ENCODE data around the gene GTSE1.

Gene GTSE1

GRCh38 chr22:46273432-46274148 lies 23.1 kb upstream of the GTSE1 start:
- Histone ChIP-seq H3K27me3 (ENCODE audit: control insufficient read depth, insufficient read depth, low read length, poor library complexity, severe bottlenecking) (no peaks in the 10 kb centered on the region), H3K4me1 (ENCODE audit: control insufficient read depth, insufficient read depth, low read length) (no peaks in the 10 kb centered on the region), H3K4me3 (ENCODE audit: insufficient read depth, low read depth, low read length) (no peak overlapping the region), H3K36me3 (ENCODE audit: control insufficient read depth, insufficient read depth, low read length) (peaks cover 10% of the 10 kb centered on the region), H3K9me3 (ENCODE audit: control insufficient read depth, low read length) (no peaks in the 10 kb centered on the region), H3K27ac (ENCODE audit: insufficient read depth, low read depth, low read length, poor library complexity, severe bottlenecking) (no peak overlapping the region)
- WGBS, 2 experiments: 94 to 95% methylated on average over 12 of the region's 12 CpGs

- 95% methylated on average over 8 of the region's 8 CpGs for WGBS, 2 experiments
- no peaks in the 10 kb centered on the region for H3K27me3 ChIP-seq (ENCODE audit: control insufficient read depth, insufficient read depth, low read length, poor library complexity, severe bottlenecking)
- no peaks in the 10 kb centered on the region for H3K4me1 ChIP-seq (ENCODE audit: control insufficient read depth, insufficient read depth, low read length)
- H3K4me3 ChIP-seq (ENCODE audit: insufficient read depth, low read depth, low read length): no peak overlapping the region
- H3K36me3 ChIP-seq (ENCODE audit: control insufficient read depth, insufficient read depth, low read length): peaks cover 17% of the 10 kb centered on the region
- no peak overlapping the region for H3K27ac ChIP-seq (ENCODE audit: insufficient read depth, low read depth, low read length, poor library complexity, severe bottlenecking)
- no peaks in the 10 kb centered on the region for H3K9me3 ChIP-seq (ENCODE audit: control insufficient read depth, low read length)
These were observed 22.3 kb upstream of the GTSE1 start for GRCh38 chr22:46274381-46274780.

- Histone ChIP-seq H3K4me1 (ENCODE audit: control insufficient read depth, insufficient read depth, low read length) (no peaks in the 10 kb centered on the region), H3K27ac (ENCODE audit: insufficient read depth, low read depth, low read length, poor library complexity, severe bottlenecking) (no peak overlapping the region), H3K9me3 (ENCODE audit: control insufficient read depth, low read length) (no peaks in the 10 kb centered on the region), H3K4me3 (ENCODE audit: insufficient read depth, low read depth, low read length) (no peak overlapping the region), H3K27me3 (ENCODE audit: control insufficient read depth, insufficient read depth, low read length, poor library complexity, severe bottlenecking) (no peaks in the 10 kb centered on the region), H3K36me3 (ENCODE audit: control insufficient read depth, insufficient read depth, low read length) (peaks cover 17% of the 10 kb centered on the region)
- WGBS, 2 experiments: 93 to 95% methylated on average over 3 of the region's 3 CpGs
These were observed 21.1 kb upstream of the GTSE1 start for GRCh38 chr22:46275455-46276122.

GRCh38 chr22:46276563-46276962 lies 20.1 kb upstream of the GTSE1 start:
- peaks cover 17% of the 10 kb centered on the region for H3K36me3 ChIP-seq (ENCODE audit: control insufficient read depth, insufficient read depth, low read length)
- H3K27ac ChIP-seq (ENCODE audit: insufficient read depth, low read depth, low read length, poor library complexity, severe bottlenecking): no peak overlapping the region
- no peaks in the 10 kb centered on the region for H3K4me1 ChIP-seq (ENCODE audit: control insufficient read depth, insufficient read depth, low read length)
- H3K9me3 ChIP-seq (ENCODE audit: control insufficient read depth, low read length): no peaks in the 10 kb centered on the region
- WGBS, 2 experiments: 87 to 96% methylated on average over 3 to 4 of the region's 7 CpGs
- H3K4me3 ChIP-seq (ENCODE audit: insufficient read depth, low read depth, low read length): no peak overlapping the region
- no peaks in the 10 kb centered on the region for H3K27me3 ChIP-seq (ENCODE audit: control insufficient read depth, insufficient read depth, low read length, poor library complexity, severe bottlenecking)

GRCh38 chr22:46278656-46279645 lies 17.7 kb upstream of the GTSE1 start:
- Histone ChIP-seq H3K27ac (ENCODE audit: insufficient read depth, low read depth, low read length, poor library complexity, severe bottlenecking) (no peak overlapping the region), H3K27me3 (ENCODE audit: control insufficient read depth, insufficient read depth, low read length, poor library complexity, severe bottlenecking) (no peaks in the 10 kb centered on the region), H3K4me1 (ENCODE audit: control insufficient read depth, insufficient read depth, low read length) (no peaks in the 10 kb centered on the region), H3K9me3 (ENCODE audit: control insufficient read depth, low read length) (no peaks in the 10 kb centered on the region), H3K4me3 (ENCODE audit: insufficient read depth, low read depth, low read length) (no peak overlapping the region), H3K36me3 (ENCODE audit: control insufficient read depth, insufficient read depth, low read length) (peaks cover 13% of the 10 kb centered on the region)
- 92% methylated on average over 22 of the region's 22 CpGs for WGBS, 2 experiments

- Histone ChIP-seq H3K27ac (ENCODE audit: insufficient read depth, low read depth, low read length, poor library complexity, severe bottlenecking) (no peak overlapping the region), H3K27me3 (ENCODE audit: control insufficient read depth, insufficient read depth, low read length, poor library complexity, severe bottlenecking) (no peaks in the 10 kb centered on the region), H3K4me1 (ENCODE audit: control insufficient read depth, insufficient read depth, low read length) (no peaks in the 10 kb centered on the region), H3K4me3 (ENCODE audit: insufficient read depth, low read depth, low read length) (no peak overlapping the region), H3K36me3 (ENCODE audit: control insufficient read depth, insufficient read depth, low read length) (peaks cover 16% of the 10 kb centered on the region), H3K9me3 (ENCODE audit: control insufficient read depth, low read length) (no peaks in the 10 kb centered on the region)
- 93 to 97% methylated on average over 12 of the region's 12 CpGs for WGBS, 2 experiments
These were observed 16.4 kb upstream of the GTSE1 start for GRCh38 chr22:46280063-46280817.

- H3K27ac ChIP-seq (ENCODE audit: insufficient read depth, low read depth, low read length, poor library complexity, severe bottlenecking): no peak overlapping the region
- peaks cover 14% of the 10 kb centered on the region for H3K36me3 ChIP-seq (ENCODE audit: control insufficient read depth, insufficient read depth, low read length)
- no peaks in the 10 kb centered on the region for H3K27me3 ChIP-seq (ENCODE audit: control insufficient read depth, insufficient read depth, low read length, poor library complexity, severe bottlenecking)
- 88 to 89% methylated on average over 19 of the region's 19 CpGs for WGBS, 2 experiments
- H3K4me3 ChIP-seq (ENCODE audit: insufficient read depth, low read depth, low read length): no peak overlapping the region
- no peaks in the 10 kb centered on the region for H3K9me3 ChIP-seq (ENCODE audit: control insufficient read depth, low read length)
- no peaks in the 10 kb centered on the region for H3K4me1 ChIP-seq (ENCODE audit: control insufficient read depth, insufficient read depth, low read length)
These were observed 15.6 kb upstream of the GTSE1 start for GRCh38 chr22:46280999-46281623.

GRCh38 chr22:46281866-46282678 lies 14.6 kb upstream of the GTSE1 start:
- no peaks in the 10 kb centered on the region for H3K9me3 ChIP-seq (ENCODE audit: control insufficient read depth, low read length)
- peaks cover 11% of the 10 kb centered on the region for H3K36me3 ChIP-seq (ENCODE audit: control insufficient read depth, insufficient read depth, low read length)
- H3K4me3 ChIP-seq (ENCODE audit: insufficient read depth, low read depth, low read length): no peak overlapping the region
- H3K27ac ChIP-seq (ENCODE audit: insufficient read depth, low read depth, low read length, poor library complexity, severe bottlenecking): no peak overlapping the region
- no peaks in the 10 kb centered on the region for H3K27me3 ChIP-seq (ENCODE audit: control insufficient read depth, insufficient read depth, low read length, poor library complexity, severe bottlenecking)
- no peaks in the 10 kb centered on the region for H3K4me1 ChIP-seq (ENCODE audit: control insufficient read depth, insufficient read depth, low read length)
- 93 to 95% methylated on average over 13 of the region's 13 CpGs for WGBS, 2 experiments

- 92 to 94% methylated on average over 3 of the region's 3 CpGs for WGBS, 2 experiments
- Histone ChIP-seq H3K4me3 (ENCODE audit: insufficient read depth, low read depth, low read length) (no peak overlapping the region), H3K27ac (ENCODE audit: insufficient read depth, low read depth, low read length, poor library complexity, severe bottlenecking) (no peak overlapping the region), H3K36me3 (ENCODE audit: control insufficient read depth, insufficient read depth, low read length) (peaks cover 3% of the 10 kb centered on the region), H3K9me3 (ENCODE audit: control insufficient read depth, low read length) (no peaks in the 10 kb centered on the region), H3K4me1 (ENCODE audit: control insufficient read depth, insufficient read depth, low read length) (no peaks in the 10 kb centered on the region), H3K27me3 (ENCODE audit: control insufficient read depth, insufficient read depth, low read length, poor library complexity, severe bottlenecking) (no peaks in the 10 kb centered on the region)
These were observed 10.7 kb upstream of the GTSE1 start for GRCh38 chr22:46286006-46286405.
